Measurements from ENCODE around the gene RIMS1.

- TF ChIP-seq CTCF (IDR thresholded peaks at IDR 0.05) (no peak), POLR2A (IDR thresholded peaks at IDR 0.05) (no peak)
Observed at GRCh38 chr6:72290620-72291019, 404.3 kb downstream of the RIMS1 start.

Measured in adrenal gland (tissue), 5 donors.